Tibial nerve (tissue), 4 donors: ENCODE measurements around the gene FBXL19. TPM values are rescaled to one million over a fixed set of nuclear protein-coding genes. Genes with fewer than 3 reads are reported as not detected.

Experiments
- DNase-seq, 2 donors: peaks; one replicate each; pipeline ENCODE4 v3.0.0-alpha.2; 2019; ENCODE audit warnings: low spot score in 2 of 2
- H3K27ac ChIP-seq, 4 donors: fragments of 200-600 bp; sonication (generic) in 3 of 4; one replicate each; pipeline ENCODE4 v1.5.1; 2017 to 2019; ENCODE audit warnings: mild to moderate bottlenecking in 1 of 4
- H3K27me3 ChIP-seq, 2 donors: fragments of 200-600 bp; sonication (generic) in 1 of 2; one replicate each; pipeline versions ENCODE4 v1.5.1 to v1.6.0; 2017 to 2019
- H3K36me3 ChIP-seq, 3 donors: fragments of 200-600 bp; sonication (generic); one replicate each; pipeline ENCODE4 v1.5.1; 2018 to 2019
- H3K4me1 ChIP-seq, 4 donors: fragments of 200-600 bp; sonication (generic) in 3 of 4; one replicate each; pipeline ENCODE4 v1.5.1; 2017 to 2019
- H3K4me3 ChIP-seq, 4 donors: fragments of 200-600 bp; sonication (generic) in 3 of 4; one replicate each; pipeline ENCODE4 v1.5.1; 2017 to 2019; ENCODE audit warnings: mild to moderate bottlenecking in 1 of 4, moderate library complexity in 1 of 4
- H3K9me3 ChIP-seq, 4 donors: fragments of 200-600 bp; sonication (generic) in 3 of 4; one replicate each; pipeline ENCODE4 v1.5.1; 2017 to 2019
- EP300 ChIP-seq, 2 donors: sonication (generic); formaldehyde crosslinking; IDR thresholded peaks; one replicate each; pipeline ENCODE4 v1.6.1; 2017; ENCODE audit warnings: antibody characterized with exemption in 2 of 2, mild to moderate bottlenecking in 1 of 2
- POLR2A ChIP-seq, 2 donors: fragments of 450-650 bp; IDR thresholded peaks; one replicate each; pipeline ENCODE4 v1.6.1; 2017; ENCODE audit warnings: antibody characterized with exemption in 2 of 2, mild to moderate bottlenecking in 2 of 2, moderate library complexity in 2 of 2
- WGBS, 2 donors: methylation state at CpG; one replicate each; pipeline ENCODE4 v1.1.5; 2018; 5-methylcytosine and 5-hydroxymethylcytosine counted together
- small RNA-seq: library from RNA; depleted of rRNA; stranded (forward); fragments of <200 nt; gene quantifications from one replicate; pipeline ENCODE3, GENCODE V24; 2016
- total RNA-seq, 4 donors: library from RNA; depleted of rRNA; stranded (reverse); fragments of >200 nt; gene quantifications; one replicate each; pipeline ENCODE4 v1.1.0, GENCODE V29; 2016
- TF ChIP-seq, protein P1 (sequence below), 5 experiments: fragments of 200-600 bp in 3 of 5; fragments of 450-650 bp in 2 of 5; sonication (generic) in 3 of 5; IDR thresholded peaks; one replicate each; pipeline ENCODE4 v1.5.1; 2016 to 2019; ENCODE audit warnings: antibody characterized with exemption in 5 of 5, mild to moderate bottlenecking in 3 of 5, moderate library complexity in 2 of 5

Gene FBXL19
- total RNA-seq, 4 donors from 2014 or later, result 7.4 to 25.8 (median 16.7) TPM

GRCh38 chr16:30996324-30996984, 73.1 kb downstream of the FBXL19 start:
- TF ChIP-seq EP300 (IDR thresholded peaks at IDR 0.05) (no peak), POLR2A (IDR thresholded peaks at IDR 0.05) (no peak)
- TF ChIP-seq, protein P1, sequence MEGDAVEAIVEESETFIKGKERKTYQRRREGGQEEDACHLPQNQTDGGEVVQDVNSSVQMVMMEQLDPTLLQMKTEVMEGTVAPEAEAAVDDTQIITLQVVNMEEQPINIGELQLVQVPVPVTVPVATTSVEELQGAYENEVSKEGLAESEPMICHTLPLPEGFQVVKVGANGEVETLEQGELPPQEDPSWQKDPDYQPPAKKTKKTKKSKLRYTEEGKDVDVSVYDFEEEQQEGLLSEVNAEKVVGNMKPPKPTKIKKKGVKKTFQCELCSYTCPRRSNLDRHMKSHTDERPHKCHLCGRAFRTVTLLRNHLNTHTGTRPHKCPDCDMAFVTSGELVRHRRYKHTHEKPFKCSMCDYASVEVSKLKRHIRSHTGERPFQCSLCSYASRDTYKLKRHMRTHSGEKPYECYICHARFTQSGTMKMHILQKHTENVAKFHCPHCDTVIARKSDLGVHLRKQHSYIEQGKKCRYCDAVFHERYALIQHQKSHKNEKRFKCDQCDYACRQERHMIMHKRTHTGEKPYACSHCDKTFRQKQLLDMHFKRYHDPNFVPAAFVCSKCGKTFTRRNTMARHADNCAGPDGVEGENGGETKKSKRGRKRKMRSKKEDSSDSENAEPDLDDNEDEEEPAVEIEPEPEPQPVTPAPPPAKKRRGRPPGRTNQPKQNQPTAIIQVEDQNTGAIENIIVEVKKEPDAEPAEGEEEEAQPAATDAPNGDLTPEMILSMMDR (IDR thresholded peaks at IDR 0.05), result no peak
- WGBS, 2 donors, result 18 to 21% methylated on average over 19 to 23 of the region's 23 CpGs
- DNase-seq, result no peak
- H3K9me3 ChIP-seq, result no peaks in the 10 kb centered on the region
- peaks cover 0 to 27% (median 7%) of the 10 kb centered on the region in 4 donors for H3K4me1 ChIP-seq
- H3K27ac ChIP-seq, result peak overlapping the region; percentile 38 to 89 (median 75)
- no peaks in the 10 kb centered on the region for H3K36me3 ChIP-seq
- no peaks in the 10 kb centered on the region for H3K27me3 ChIP-seq
- H3K4me3 ChIP-seq, result peak overlapping the region; percentile 35 to 63 (median 60)

DNA sequence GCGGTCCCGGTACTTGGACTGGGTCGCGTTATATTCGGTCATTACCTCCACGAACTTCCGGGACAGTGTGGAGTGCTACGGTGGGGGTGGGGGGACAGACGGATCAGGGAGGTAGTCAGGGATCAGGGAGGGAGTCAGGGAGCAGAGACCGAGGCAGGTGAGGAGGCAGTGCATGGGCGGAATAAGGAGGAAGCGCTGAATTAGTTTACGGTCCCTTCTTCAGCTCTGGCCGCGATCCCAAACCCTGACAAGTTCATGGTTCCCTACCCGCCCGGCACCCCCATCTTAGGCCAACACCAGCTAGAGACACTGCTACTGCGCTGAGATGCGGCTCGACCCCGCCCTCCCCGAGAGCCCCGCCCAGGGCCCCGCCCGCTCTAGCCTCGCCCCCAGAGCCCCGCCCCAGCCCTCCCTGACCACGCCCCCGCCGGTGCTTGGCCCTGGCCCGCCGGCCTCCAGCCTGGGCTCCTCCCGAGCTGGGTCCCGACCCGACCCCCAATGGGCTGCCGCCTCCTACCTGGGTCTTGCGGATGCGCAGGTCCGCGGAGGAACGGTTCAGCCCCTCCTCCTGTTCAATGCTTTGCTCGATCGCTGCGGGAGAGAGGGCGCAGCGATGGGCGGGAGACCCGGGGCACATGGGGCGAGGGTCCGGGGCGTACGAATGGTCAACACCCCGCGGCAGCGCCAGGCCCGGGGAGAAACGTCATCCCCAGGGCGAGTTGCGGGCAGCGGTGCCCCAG, 73.8 kb downstream of the FBXL19 start:
- Histone ChIP-seq H3K4me1 (peaks cover 0 to 27% (median 7%) of the 10 kb centered on the region in 4 donors), H3K36me3 (no peaks in the 10 kb centered on the region), H3K9me3 (no peaks in the 10 kb centered on the region), H3K27me3 (no peaks in the 10 kb centered on the region), H3K4me3 (peak overlapping the region; percentile 35 to 63 (median 60)), H3K27ac (peak overlapping the region; percentile 38 to 89 (median 75))
- DNase-seq, result peak; percentile 65 to 69
- TF ChIP-seq, protein P1 (IDR thresholded peaks at IDR 0.05), result no peak
- TF ChIP-seq POLR2A (IDR thresholded peaks at IDR 0.05) (peak in 1 of 2 donors; percentile 42), EP300 (IDR thresholded peaks at IDR 0.05) (peak in 1 of 2 donors; percentile 55)
- WGBS, 2 donors, result 3 to 7% methylated on average over 21 to 40 of the region's 60 CpGs

GRCh38 chr16:30997725-30998711, 74.6 kb downstream of the FBXL19 start:
- Histone ChIP-seq H3K27ac (peak overlapping the region; percentile 37 to 89 (median 75)), H3K9me3 (no peaks in the 10 kb centered on the region), H3K4me3 (peak overlapping the region; percentile 35 to 63 (median 60)), H3K27me3 (no peaks in the 10 kb centered on the region), H3K4me1 (peaks cover 0 to 27% (median 7%) of the 10 kb centered on the region in 4 donors), H3K36me3 (no peaks in the 10 kb centered on the region)
- WGBS, 2 donors, result 53 to 59% methylated on average over 21 of the region's 21 CpGs
- TF ChIP-seq, protein P1 (IDR thresholded peaks at IDR 0.05), result no peak
- TF ChIP-seq EP300 (IDR thresholded peaks at IDR 0.05) (no peak), POLR2A (IDR thresholded peaks at IDR 0.05) (no peak)
- DNase-seq, result no peak

Small RNA genes within 50 kb of the gene (small RNA-seq; reads per million reads assigned to genes)
- gene AC135048.1, result not detected
- not detected for gene MIR4519
- gene MIR762, result not detected

Other genes with a start within 250 kb of the FBXL19 start
- 10 to 100 TPM; 17.2 to 42.6 (median 31.0) TPM for gene SRCAP, start 224.4 kb upstream of the FBXL19 start, total RNA-seq
- 10 to 100 TPM; 29.9 to 46.2 (median 33.3) TPM for gene PHKG2, start 175.1 kb upstream of the FBXL19 start, total RNA-seq
- gene CFAP119, start 161.5 kb upstream of the FBXL19 start, total RNA-seq, result 10 to 100 TPM in 1 of 4 donors, 1 to 10 TPM in 3; 3.7 to 12.6 (median 8.2) TPM
- 100 to 1,000 TPM in 1 of 4 donors, 10 to 100 TPM in 3; 71.7 to 127 (median 91.5) TPM for gene RNF40, start 161.2 kb upstream of the FBXL19 start, total RNA-seq
- 10 to 100 TPM; 14.7 to 22.2 (median 17.1) TPM for gene ZNF629, start 136.4 kb upstream of the FBXL19 start, total RNA-seq
- gene BCL7C, start 29.5 kb upstream of the FBXL19 start, total RNA-seq, result 10 to 100 TPM; 42.9 to 54.0 (median 48.2) TPM
- gene CTF1, start 27.0 kb upstream of the FBXL19 start, total RNA-seq, result 1 to 10 TPM; 2.2 to 5.9 (median 3.1) TPM
- gene ORAI3, start 25.5 kb downstream of the FBXL19 start, total RNA-seq, result 10 to 100 TPM; 50.7 to 58.4 (median 52.9) TPM
- gene SETD1A, start 34.2 kb downstream of the FBXL19 start, total RNA-seq, result 10 to 100 TPM in 2 of 4 donors, 1 to 10 TPM in 2; 7.9 to 17.1 (median 10.7) TPM
- 10 to 100 TPM; 14.9 to 42.9 (median 22.5) TPM for gene HSD3B7, start 61.6 kb downstream of the FBXL19 start, total RNA-seq
- 1 to 10 TPM in 3 of 4 donors, under 1 TPM in 1; 0.84 to 6.1 (median 1.3) TPM for gene STX1B, start 87.1 kb downstream of the FBXL19 start, total RNA-seq
- 10 to 100 TPM; 50.7 to 69.3 (median 63.9) TPM for gene STX4, start 110.0 kb downstream of the FBXL19 start, total RNA-seq
- gene ZNF668, start 150.7 kb downstream of the FBXL19 start, total RNA-seq, result 10 to 100 TPM; 15.5 to 20.3 (median 16.7) TPM
- 10 to 100 TPM; 13.4 to 22.5 (median 20.0) TPM for gene ZNF646, start 150.8 kb downstream of the FBXL19 start, total RNA-seq
- gene PRSS53, start 165.4 kb downstream of the FBXL19 start, total RNA-seq, result 1 to 10 TPM; 1.3 to 5.4 (median 3.1) TPM
- 100 to 1,000 TPM; 114 to 180 (median 136) TPM for gene VKORC1, start 171.2 kb downstream of the FBXL19 start, total RNA-seq
- 10 to 100 TPM; 37.9 to 53.4 (median 45.6) TPM for gene BCKDK, start 184.8 kb downstream of the FBXL19 start, total RNA-seq
- 10 to 100 TPM; 79.5 to 99.0 (median 92.7) TPM for gene KAT8, start 194.1 kb downstream of the FBXL19 start, total RNA-seq
- under 1 TPM in 1 of 4 donors, not detected in 3; 0.20 TPM for gene PRSS8, start 212.2 kb downstream of the FBXL19 start, total RNA-seq
- 10 to 100 TPM in 2 of 4 donors, 1 to 10 TPM in 2; 6.5 to 21.3 (median 10.8) TPM for gene PRSS36, start 226.5 kb downstream of the FBXL19 start, total RNA-seq